Osteoblast (primary cell): ENCODE results near the gene GRB10. TPM values are rescaled to one million over a fixed set of nuclear protein-coding genes. Genes with fewer than 3 reads are reported as not detected.

Experiments used
- DNase-seq: peaks from one replicate; pipeline ENCODE4 v3.0.0; 2011; ENCODE audit warnings: low spot score, mixed read lengths; ENCODE audit not compliant: insufficient read length; ENCODE audit errors: missing footprints
- H2AFZ ChIP-seq: 2 replicates; pipeline ENCODE4 v1.6.0; 2011; ENCODE audit warnings: mild to moderate bottlenecking, low read length
- H3K27ac ChIP-seq: 2 replicates; pipeline ENCODE4 v1.5.1; 2011; ENCODE audit warnings: mild to moderate bottlenecking, low read depth, low read length, moderate library complexity
- H3K27me3 ChIP-seq: 2 replicates; pipeline ENCODE4 v1.6.0; 2012; ENCODE audit warnings: mild to moderate bottlenecking, control low read depth, inconsistent platforms, low read length, moderate library complexity; ENCODE audit not compliant: insufficient read depth
- H3K36me3 ChIP-seq: 2 replicates; pipeline ENCODE4 v1.5.1; 2011; ENCODE audit warnings: mild to moderate bottlenecking, low read length, control low read depth, moderate library complexity; ENCODE audit not compliant: insufficient read depth
- H3K4me1 ChIP-seq: 2 replicates; pipeline ENCODE4 v1.5.1; 2011; ENCODE audit warnings: mild to moderate bottlenecking, low read length, control low read depth, moderate library complexity; ENCODE audit not compliant: insufficient read depth
- H3K4me2 ChIP-seq: 2 replicates; pipeline ENCODE4 v1.6.0; 2011; ENCODE audit warnings: mild to moderate bottlenecking, low read length; ENCODE audit not compliant: insufficient read depth
- H3K4me3 ChIP-seq: fragments of 200-600 bp; sonication (generic); 3 replicates; pipeline ENCODE4 v1.5.1; 2012; ENCODE audit warnings: mild to moderate bottlenecking, low read length, inconsistent platforms; ENCODE audit not compliant: insufficient read depth
- H3K79me2 ChIP-seq: 2 replicates; pipeline ENCODE4 v1.6.0; 2012; ENCODE audit warnings: mild to moderate bottlenecking, low read length, control low read depth, inconsistent platforms; ENCODE audit not compliant: insufficient read depth
- H3K9me3 ChIP-seq: 2 replicates; pipeline ENCODE4 v1.5.1; 2011; ENCODE audit warnings: low read depth, low read length, control low read depth
- H4K20me1 ChIP-seq: 2 replicates; pipeline ENCODE4 v1.6.0; 2012; ENCODE audit warnings: mild to moderate bottlenecking, low read length, control low read depth; ENCODE audit not compliant: insufficient read depth
- total RNA-seq: library from RNA; depleted of rRNA; stranded (reverse); fragments of >200 nt; gene quantifications from 2 replicates; pipeline ENCODE4 v1.2.3, GENCODE V29; 2012
- TF ChIP-seq, protein P1 (sequence below): IDR thresholded peaks from 2 replicates; pipeline ENCODE4 v1.5.1; 2011; ENCODE audit warnings: mild to moderate bottlenecking, low read depth, low read length, moderate library complexity; ENCODE audit errors: extremely low read depth

GRB10 gene
- total RNA-seq, 1 donor, result 62.6 TPM

DNA sequence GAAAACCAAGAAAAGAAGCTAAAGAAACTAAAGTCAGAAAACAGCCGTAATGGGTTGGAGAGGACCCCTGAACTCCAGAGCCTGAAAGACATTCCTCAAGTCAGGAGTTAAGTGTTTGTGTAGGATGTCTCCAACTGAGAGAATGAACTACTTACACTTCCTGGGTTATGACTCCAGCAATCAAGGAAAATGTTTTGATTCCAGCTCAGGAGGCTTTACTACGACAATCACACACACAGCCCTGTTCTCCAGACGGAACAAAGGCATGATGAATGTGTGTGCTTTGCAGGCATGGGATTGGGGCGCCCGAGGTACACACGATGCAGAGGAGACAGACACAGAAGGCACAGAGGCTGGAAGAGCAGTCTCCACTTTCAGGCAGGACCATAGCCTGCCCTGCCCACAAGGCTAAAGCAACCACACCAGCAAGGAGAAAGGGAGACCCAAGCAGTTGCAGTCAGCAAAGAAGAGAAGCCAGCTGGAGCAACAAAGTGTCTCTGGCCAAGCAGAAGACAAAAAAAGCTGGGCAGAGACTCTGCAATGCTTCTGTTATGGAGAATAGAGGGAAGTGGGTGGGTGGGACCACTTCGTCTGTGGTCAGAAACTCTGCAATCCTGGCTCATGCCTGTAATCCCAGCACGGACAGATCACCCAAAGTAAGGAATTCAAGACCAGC lies 89.1 kb downstream of the GRB10 start:
- no peaks in the 10 kb centered on the region for H3K4me1 ChIP-seq
- H3K27ac ChIP-seq, result no peak overlapping the region
- no peaks in the 10 kb centered on the region for H3K36me3 ChIP-seq
- no peaks in the 10 kb centered on the region for H3K9me3 ChIP-seq
- no peak overlapping the region for H2AFZ ChIP-seq
- TF ChIP-seq, protein P1, sequence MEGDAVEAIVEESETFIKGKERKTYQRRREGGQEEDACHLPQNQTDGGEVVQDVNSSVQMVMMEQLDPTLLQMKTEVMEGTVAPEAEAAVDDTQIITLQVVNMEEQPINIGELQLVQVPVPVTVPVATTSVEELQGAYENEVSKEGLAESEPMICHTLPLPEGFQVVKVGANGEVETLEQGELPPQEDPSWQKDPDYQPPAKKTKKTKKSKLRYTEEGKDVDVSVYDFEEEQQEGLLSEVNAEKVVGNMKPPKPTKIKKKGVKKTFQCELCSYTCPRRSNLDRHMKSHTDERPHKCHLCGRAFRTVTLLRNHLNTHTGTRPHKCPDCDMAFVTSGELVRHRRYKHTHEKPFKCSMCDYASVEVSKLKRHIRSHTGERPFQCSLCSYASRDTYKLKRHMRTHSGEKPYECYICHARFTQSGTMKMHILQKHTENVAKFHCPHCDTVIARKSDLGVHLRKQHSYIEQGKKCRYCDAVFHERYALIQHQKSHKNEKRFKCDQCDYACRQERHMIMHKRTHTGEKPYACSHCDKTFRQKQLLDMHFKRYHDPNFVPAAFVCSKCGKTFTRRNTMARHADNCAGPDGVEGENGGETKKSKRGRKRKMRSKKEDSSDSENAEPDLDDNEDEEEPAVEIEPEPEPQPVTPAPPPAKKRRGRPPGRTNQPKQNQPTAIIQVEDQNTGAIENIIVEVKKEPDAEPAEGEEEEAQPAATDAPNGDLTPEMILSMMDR, result no peak
- H4K20me1 ChIP-seq, result peaks cover 3% of the 10 kb centered on the region
- no peaks in the 10 kb centered on the region for H3K27me3 ChIP-seq
- no peak for DNase-seq
- no peak overlapping the region for H3K4me2 ChIP-seq
- peaks cover 19% of the 10 kb centered on the region for H3K79me2 ChIP-seq
- no peak overlapping the region for H3K4me3 ChIP-seq

- no peak for DNase-seq
- H3K27ac ChIP-seq, result no peak overlapping the region
- H3K4me2 ChIP-seq, result no peak overlapping the region
- TF ChIP-seq, protein P1, result no peak
- no peaks in the 10 kb centered on the region for H3K9me3 ChIP-seq
- H3K79me2 ChIP-seq, result peaks cover 17% of the 10 kb centered on the region
- H2AFZ ChIP-seq, result no peak overlapping the region
- peaks cover 12% of the 10 kb centered on the region for H3K4me1 ChIP-seq
- H4K20me1 ChIP-seq, result peaks cover 20% of the 10 kb centered on the region
- no peak overlapping the region for H3K4me3 ChIP-seq
- H3K36me3 ChIP-seq, result peaks cover 7% of the 10 kb centered on the region
- no peaks in the 10 kb centered on the region for H3K27me3 ChIP-seq
Observed at GRCh38 chr7:50690541-50691011, 92.1 kb downstream of the GRB10 start.

- H3K27me3 ChIP-seq, result no peaks in the 10 kb centered on the region
- H3K4me2 ChIP-seq, result no peak overlapping the region
- H2AFZ ChIP-seq, result no peak overlapping the region
- peaks cover 7% of the 10 kb centered on the region for H3K36me3 ChIP-seq
- TF ChIP-seq, protein P1, result no peak
- no peak for DNase-seq
- H3K27ac ChIP-seq, result no peak overlapping the region
- peaks cover 12% of the 10 kb centered on the region for H3K79me2 ChIP-seq
- H3K9me3 ChIP-seq, result no peaks in the 10 kb centered on the region
- H4K20me1 ChIP-seq, result peaks cover 18% of the 10 kb centered on the region
- H3K4me3 ChIP-seq, result no peak overlapping the region
- H3K4me1 ChIP-seq, result peaks cover 17% of the 10 kb centered on the region
Observed at GRCh38 chr7:50688226-50688590, 94.5 kb downstream of the GRB10 start.

DNA sequence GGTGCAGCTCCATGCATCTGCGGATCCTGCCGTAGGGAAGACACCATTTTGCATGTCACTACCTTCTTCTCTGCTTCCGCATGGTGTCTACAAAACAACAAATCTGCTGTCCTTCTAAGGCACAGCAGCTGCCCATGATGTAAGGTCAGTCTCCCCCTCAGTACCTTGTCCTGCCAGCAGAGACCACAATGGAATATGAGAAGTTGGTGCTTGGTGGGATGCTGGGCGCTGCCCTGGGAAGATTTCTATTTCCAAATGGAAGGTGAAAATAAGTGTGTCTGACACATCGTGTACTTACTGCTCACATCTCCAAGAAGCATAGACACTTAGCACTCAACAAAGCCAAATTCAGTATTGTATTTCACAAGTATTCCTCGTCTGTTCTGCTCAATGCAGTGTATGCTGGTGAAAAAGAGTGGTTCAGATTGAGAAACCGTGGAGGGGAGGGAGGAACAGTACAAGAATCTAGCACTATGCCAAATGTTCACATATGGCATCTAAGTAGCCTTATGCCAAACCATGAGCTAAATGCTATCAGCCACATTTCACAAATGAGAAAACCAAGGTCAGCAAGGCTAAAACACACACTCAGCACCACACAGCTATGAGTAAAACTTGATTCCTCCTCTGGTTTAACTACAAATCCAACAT lies 95.0 kb downstream of the GRB10 start:
- no peak overlapping the region for H3K27ac ChIP-seq
- peaks cover 7% of the 10 kb centered on the region for H3K36me3 ChIP-seq
- H3K4me2 ChIP-seq, result no peak overlapping the region
- no peak overlapping the region for H2AFZ ChIP-seq
- H4K20me1 ChIP-seq, result peaks cover 18% of the 10 kb centered on the region
- H3K4me3 ChIP-seq, result no peak overlapping the region
- TF ChIP-seq, protein P1, result no peak
- peaks cover 15% of the 10 kb centered on the region for H3K79me2 ChIP-seq
- H3K4me1 ChIP-seq, result peaks cover 17% of the 10 kb centered on the region
- H3K27me3 ChIP-seq, result no peaks in the 10 kb centered on the region
- H3K9me3 ChIP-seq, result no peaks in the 10 kb centered on the region
- DNase-seq, result no peak
